GM18861 (cell line): ENCODE measurements around the gene SCAMP1.
"Not testable (repeated sequence)": the region's sequence is repeated elsewhere in the genome, so short reads cannot be mapped to it uniquely, and the experiment has no call there.

Source experiments
- ATAC-seq: cut with Tn5 transposase; IDR thresholded peaks from one replicate; pipeline ENCODE4 v1.9.1; 2021; ENCODE audit not compliant: unreplicated experiment

SCAMP1 gene

GRCh38 chr5:78419396-78419795 is 59.0 kb downstream of the SCAMP1 start:
- peak; percentile 48 for ATAC-seq

DNA sequence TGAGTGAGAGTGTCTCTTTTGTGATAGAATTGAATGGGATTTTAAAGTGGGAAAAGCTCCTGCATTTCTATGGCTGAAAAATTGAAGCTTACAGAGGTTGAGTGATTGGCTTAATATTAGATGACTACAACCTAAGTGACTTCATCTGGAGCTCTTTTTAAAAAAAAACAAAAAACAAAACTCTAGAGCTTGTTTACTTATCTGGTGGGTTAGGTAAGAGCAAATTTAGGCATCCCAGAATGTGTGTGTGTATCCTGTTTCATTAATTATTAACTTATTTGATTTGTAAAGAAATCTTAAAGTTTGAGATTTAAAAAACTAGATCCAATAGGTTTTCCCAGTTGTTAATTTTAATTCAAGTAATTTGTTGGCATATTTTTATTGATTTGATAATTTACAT is 60.1 kb downstream of the SCAMP1 start:
- ATAC-seq, result no peak

DNA sequence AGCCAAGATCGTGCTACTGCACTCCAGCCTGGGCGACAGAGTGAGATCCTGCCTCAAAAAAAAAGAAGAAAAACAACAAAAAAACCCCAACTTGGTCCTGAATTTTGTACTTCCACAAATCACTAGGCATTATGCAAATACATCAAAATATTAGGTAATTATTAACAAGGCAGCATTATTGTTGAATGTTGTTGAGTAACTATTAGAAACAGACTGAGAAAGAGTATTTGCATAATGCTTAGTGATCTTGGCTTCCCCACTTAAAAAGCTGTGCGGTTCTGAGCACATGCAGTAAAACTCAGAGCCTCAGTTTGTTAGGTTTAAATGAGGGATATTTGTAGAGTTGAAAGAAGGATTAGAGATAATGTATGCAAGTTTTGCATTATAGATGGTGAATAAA is 64.2 kb downstream of the SCAMP1 start:
- ATAC-seq, result no peak

DNA sequence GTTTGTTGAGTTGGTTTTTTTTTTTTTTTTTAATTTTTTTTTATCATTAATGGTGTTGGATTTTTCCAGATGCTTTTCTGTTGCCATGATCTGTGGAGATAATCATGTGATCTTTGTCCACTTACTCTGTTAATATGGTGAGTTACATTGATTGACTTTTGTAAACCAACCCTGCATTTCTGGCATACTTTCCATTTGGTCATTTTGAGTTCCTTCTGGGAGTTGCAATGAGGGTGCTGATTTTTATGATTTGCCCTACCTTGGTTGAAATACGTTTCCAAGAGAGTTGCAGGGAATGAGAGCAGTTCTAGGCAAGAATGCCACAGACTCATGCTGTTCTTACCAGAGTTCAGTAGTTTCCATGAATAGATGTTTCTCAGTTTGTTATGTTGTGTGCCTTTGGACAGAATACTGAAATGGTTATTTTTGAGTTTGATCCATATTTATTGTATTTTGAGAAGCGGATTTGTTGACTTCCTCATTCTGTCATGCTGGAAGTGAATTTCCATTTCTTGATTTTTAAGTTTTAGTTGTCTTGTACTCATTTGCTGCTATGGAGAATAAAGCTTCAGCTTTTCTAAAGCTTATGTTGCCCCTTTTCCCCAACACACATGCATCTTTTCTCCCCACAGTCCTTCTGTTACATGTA is 69.0 kb downstream of the SCAMP1 start:
- ATAC-seq, result no peak

DNA sequence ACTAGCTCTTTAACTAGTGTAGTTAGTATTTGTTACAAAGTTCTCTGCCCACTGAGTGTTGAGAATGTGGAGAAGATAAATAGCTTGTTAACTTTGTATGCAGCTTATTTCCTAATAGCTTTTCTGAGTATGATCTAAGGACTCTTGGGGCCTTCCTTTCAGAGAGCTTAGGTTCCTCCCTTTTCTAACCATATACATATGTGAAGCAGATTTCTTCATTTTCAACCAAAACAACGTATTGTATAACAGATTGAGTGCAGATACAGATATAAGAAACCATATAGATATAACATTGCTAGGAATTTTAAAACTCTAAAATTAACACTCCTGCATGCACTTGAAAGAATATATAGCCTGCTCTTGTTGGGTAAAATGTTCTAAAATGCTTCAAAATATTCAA is 70.4 kb downstream of the SCAMP1 start:
- ATAC-seq, result no peak

DNA sequence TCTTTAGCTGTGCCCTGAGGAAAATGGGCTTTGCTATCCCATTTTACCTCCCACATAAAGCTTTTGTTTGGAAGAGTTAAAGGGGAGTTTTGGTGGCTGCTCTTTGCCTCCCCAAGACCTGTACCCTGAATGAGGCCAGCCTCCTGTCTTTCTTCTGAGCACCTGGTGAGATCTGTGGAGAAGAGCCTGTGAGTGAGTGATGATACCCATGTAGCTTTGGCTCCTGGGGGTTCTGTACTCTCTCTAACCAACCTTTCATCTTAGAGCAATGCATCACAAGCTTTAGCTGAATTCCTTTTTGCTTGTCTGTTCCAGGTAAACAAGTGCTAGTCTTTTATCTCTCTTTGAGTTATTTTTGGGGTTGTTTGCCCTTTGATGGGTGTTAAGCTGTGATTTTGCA is 73.6 kb downstream of the SCAMP1 start:
- ATAC-seq, result no peak

GRCh38 chr5:78447775-78448424 is 87.5 kb downstream of the SCAMP1 start:
- ATAC-seq, result no peak

- ATAC-seq, result no peak
Observed at GRCh38 chr5:78449103-78449502, 88.7 kb downstream of the SCAMP1 start.

- ATAC-seq, result not testable (repeated sequence)
Observed at GRCh38 chr5:78457507-78457906, 97.1 kb downstream of the SCAMP1 start.

GRCh38 chr5:78458843-78459242 is 98.4 kb downstream of the SCAMP1 start:
- no peak for ATAC-seq

GRCh38 chr5:78467140-78467539 is 106.7 kb downstream of the SCAMP1 start:
- ATAC-seq, result no peak

- no peak for ATAC-seq
Observed at GRCh38 chr5:78467752-78468357, 107.4 kb downstream of the SCAMP1 start.

DNA sequence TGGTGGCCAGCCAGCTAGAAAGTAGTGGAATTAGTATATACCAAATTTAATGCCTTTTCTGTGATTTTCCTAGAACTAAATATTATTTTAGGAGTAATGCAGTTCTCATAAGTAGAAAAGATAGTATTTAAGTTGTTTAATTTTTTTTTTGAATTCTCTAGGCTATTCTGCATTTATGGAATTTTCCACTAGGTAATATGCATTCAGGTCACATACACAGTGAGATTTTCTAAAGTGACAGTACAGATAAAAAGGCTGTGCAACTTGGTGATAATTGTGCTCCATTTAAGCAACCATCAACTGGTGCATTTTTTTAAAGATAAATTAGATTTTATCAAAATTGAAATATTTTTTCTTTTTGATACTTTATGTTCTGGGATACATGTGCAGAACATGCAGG is 111.5 kb downstream of the SCAMP1 start:
- no peak for ATAC-seq

GRCh38 chr5:78472469-78473106 is 112.2 kb downstream of the SCAMP1 start:
- no peak for ATAC-seq

- ATAC-seq, result no peak
Observed at GRCh38 chr5:78473751-78474150, 113.3 kb downstream of the SCAMP1 start.

GRCh38 chr5:78475370-78475769 is 115.0 kb downstream of the SCAMP1 start:
- no peak for ATAC-seq

GRCh38 chr5:78476795-78477194 is 116.4 kb downstream of the SCAMP1 start:
- no peak for ATAC-seq

DNA sequence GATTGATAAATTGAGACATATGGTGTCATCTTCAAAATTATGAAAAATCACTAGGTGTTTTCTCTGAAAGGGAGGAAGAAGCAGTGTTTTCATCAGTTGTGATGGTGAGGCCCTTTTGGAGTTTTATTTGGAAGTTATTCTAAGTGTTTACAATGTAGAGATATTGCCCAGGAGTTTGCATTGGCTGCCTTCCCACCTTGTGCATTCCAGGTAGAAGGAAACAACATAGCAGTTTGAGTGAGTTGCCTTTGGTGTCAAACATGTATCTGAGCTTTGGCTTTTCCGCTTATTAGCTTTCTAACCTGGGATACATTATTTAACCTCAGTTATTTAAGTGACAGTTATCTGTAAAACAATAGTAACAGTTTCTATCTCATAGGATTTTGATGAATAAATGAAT is 122.5 kb downstream of the SCAMP1 start:
- ATAC-seq, result no peak

GRCh38 chr5:78483809-78484521 is 123.5 kb downstream of the SCAMP1 start:
- peak; percentile 83 for ATAC-seq

DNA sequence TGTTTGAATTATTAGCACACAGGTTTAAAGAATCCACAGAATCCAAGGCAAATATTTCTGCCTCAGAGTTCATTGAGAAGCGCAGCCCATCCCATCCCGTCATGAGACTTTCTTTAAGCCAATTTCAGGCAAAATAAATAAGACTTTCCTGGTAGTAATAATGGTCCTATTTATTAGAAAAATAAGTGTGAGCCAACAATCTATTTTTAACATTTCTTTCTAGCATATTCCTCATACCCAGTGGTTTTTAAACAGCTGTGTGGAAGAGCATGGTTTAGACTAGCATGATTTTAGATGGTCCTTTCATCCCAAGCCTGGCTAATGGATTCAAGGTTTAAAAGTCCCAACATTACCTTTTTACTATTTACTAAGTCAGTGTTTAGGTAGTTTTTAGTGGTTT is 125.8 kb downstream of the SCAMP1 start:
- ATAC-seq, result no peak

- no peak for ATAC-seq
Observed at GRCh38 chr5:78487846-78488245, 127.4 kb downstream of the SCAMP1 start.
